Hematopoietic multipotent progenitor cell treated with erythropoietin and hydrocortisone succinate and interleukin-3 and kit ligand, for 6 days (in vitro differentiated cells): ENCODE data around the gene ANKRD6.
A peak's percentile ranks its signal among the peaks of the same experiment; 100 is the strongest.

Experiments used
- DNase-seq: peaks from one replicate; pipeline ENCODE4 v3.0.0-alpha.2; 2015

The ANKRD6 gene

GRCh38 chr6:89520736-89521135, 87.8 kb downstream of the ANKRD6 start:
- DNase-seq = no peak

- DNase-seq = no peak
Measured at GRCh38 chr6:89522778-89523177, 89.8 kb downstream of the ANKRD6 start.

- DNase-seq = no peak
Measured at GRCh38 chr6:89525786-89526562, 93.0 kb downstream of the ANKRD6 start.

GRCh38 chr6:89526563-89526869, 93.6 kb downstream of the ANKRD6 start:
- no peak for DNase-seq

GRCh38 chr6:89527634-89528033, 94.7 kb downstream of the ANKRD6 start:
- DNase-seq = no peak

- DNase-seq = no peak
Measured at GRCh38 chr6:89528866-89529265, 95.9 kb downstream of the ANKRD6 start.

- DNase-seq = no peak
Measured at GRCh38 chr6:89530982-89531381, 98.0 kb downstream of the ANKRD6 start.

- DNase-seq = no peak
Measured at GRCh38 chr6:89536231-89536630, 103.3 kb downstream of the ANKRD6 start.

- no peak for DNase-seq
Measured at GRCh38 chr6:89539779-89540178, 106.8 kb downstream of the ANKRD6 start.

GRCh38 chr6:89542081-89542857, 109.3 kb downstream of the ANKRD6 start:
- no peak for DNase-seq

GRCh38 chr6:89542866-89543265, 109.9 kb downstream of the ANKRD6 start:
- DNase-seq = no peak

- DNase-seq = no peak
Measured at GRCh38 chr6:89547281-89547680, 114.3 kb downstream of the ANKRD6 start.

- DNase-seq = no peak
Measured at GRCh38 chr6:89553431-89553830, 120.5 kb downstream of the ANKRD6 start.

GRCh38 chr6:89554106-89554505, 121.2 kb downstream of the ANKRD6 start:
- DNase-seq = peak; percentile 7

- no peak for DNase-seq
Measured at GRCh38 chr6:89555031-89555430, 122.1 kb downstream of the ANKRD6 start.

- no peak for DNase-seq
Measured at GRCh38 chr6:89555806-89556205, 122.9 kb downstream of the ANKRD6 start.

- peak; percentile 22 for DNase-seq
Measured at GRCh38 chr6:89559487-89559886, 126.5 kb downstream of the ANKRD6 start.

GRCh38 chr6:89562093-89562973, 129.4 kb downstream of the ANKRD6 start:
- no peak for DNase-seq

GRCh38 chr6:89563866-89564265, 130.9 kb downstream of the ANKRD6 start:
- DNase-seq = no peak

- no peak for DNase-seq
Measured at GRCh38 chr6:89564752-89565427, 131.9 kb downstream of the ANKRD6 start.

- DNase-seq = no peak
Measured at GRCh38 chr6:89566008-89566800, 133.3 kb downstream of the ANKRD6 start.
